Vagina (tissue), 2 donors: ENCODE measurements around the gene SF3B4. TPM values are rescaled to one million over a fixed set of nuclear protein-coding genes. Genes with fewer than 3 reads are reported as not detected.

ENCODE experiments used
- DNase-seq, 2 donors: peaks; one replicate each; pipeline ENCODE4 v3.0.0-alpha.2; 2017; ENCODE audit errors: extremely low spot score in 2 of 2
- H3K27ac ChIP-seq: fragments of 200-600 bp; sonication (generic); one replicate; pipeline ENCODE4 v1.5.1; 2019
- H3K27me3 ChIP-seq: fragments of 200-600 bp; sonication (generic); one replicate; pipeline ENCODE4 v1.5.1; 2019
- H3K36me3 ChIP-seq, 2 donors: fragments of 200-600 bp; sonication (generic); one replicate each; pipeline ENCODE4 v1.5.1; 2017 to 2019
- H3K4me1 ChIP-seq: fragments of 200-600 bp; sonication (generic); one replicate; pipeline ENCODE4 v1.5.1; 2019
- H3K4me3 ChIP-seq, 2 donors: fragments of 200-600 bp; sonication (generic); 1 replicate in 1 of 2; 2 replicates in 1 of 2; pipeline ENCODE4 v1.5.1; 2016 to 2019
- H3K9me3 ChIP-seq: fragments of 200-600 bp; sonication (generic); one replicate; pipeline ENCODE4 v1.5.1; 2019
- CTCF ChIP-seq, 3 experiments: fragments of 450-650 bp in 2 of 3; fragments of 200-600 bp in 1 of 3; sonication (generic) in 1 of 3; IDR thresholded peaks; one replicate each; pipeline ENCODE4 v1.5.1; 2017 to 2019; ENCODE audit warnings: antibody characterized with exemption in 3 of 3, mild to moderate bottlenecking in 2 of 3, moderate library complexity in 2 of 3
- POLR2A ChIP-seq, 2 donors: fragments of 450-650 bp; IDR thresholded peaks; one replicate each; pipeline ENCODE4 v1.6.1; 2017; ENCODE audit warnings: antibody characterized with exemption in 2 of 2, mild to moderate bottlenecking in 2 of 2, moderate library complexity in 2 of 2
- POLR2AphosphoS5 ChIP-seq, 2 donors: sonication (generic); formaldehyde crosslinking; IDR thresholded peaks; one replicate each; pipeline ENCODE4 v1.9.0; 2017; ENCODE audit warnings: antibody characterized with exemption in 2 of 2, mild to moderate bottlenecking in 2 of 2, low read depth in 1 of 2; ENCODE audit not compliant: insufficient read depth in 1 of 2
- intact Hi-C: fragments of 100-400 bp; cut with DNase I; formaldehyde crosslinking; loops from one replicate; pipeline ENCODE4 v1.15.1; 2023
- total RNA-seq: library from RNA; depleted of rRNA; stranded (reverse); fragments of >200 nt; gene quantifications from one replicate; pipeline ENCODE4 v1.2.3, GENCODE V29; 2016

The SF3B4 gene
- total RNA-seq, 1 donor from 2014 or later, result 21.6 TPM

- Histone ChIP-seq H3K27me3 (no peaks in the 10 kb centered on the region), H3K4me3 (no peak overlapping the region), H3K36me3 (peaks cover 0 to 8% of the 10 kb centered on the region in 2 donors), H3K9me3 (no peaks in the 10 kb centered on the region), H3K27ac (no peak overlapping the region), H3K4me1 (peaks cover 41% of the 10 kb centered on the region)
- intact Hi-C loops, result no loop called here
- TF ChIP-seq POLR2A (IDR thresholded peaks at IDR 0.05) (no peak), POLR2AphosphoS5 (IDR thresholded peaks at IDR 0.05; ENCODE audit: insufficient read depth in 1 of 2, low read depth in 1 of 2) (no peak), CTCF (IDR thresholded peaks at IDR 0.05) (no peak)
- no peak for DNase-seq
Measured at GRCh38 chr1:149933208-149933607, 5.6 kb upstream of the SF3B4 start.

GRCh38 chr1:149932474-149932873, 4.9 kb upstream of the SF3B4 start:
- H3K4me1 ChIP-seq, result peaks cover 34% of the 10 kb centered on the region
- intact Hi-C loops, result no loop called here
- peaks cover 0 to 8% of the 10 kb centered on the region in 2 donors for H3K36me3 ChIP-seq
- TF ChIP-seq POLR2AphosphoS5 (IDR thresholded peaks at IDR 0.05; ENCODE audit: insufficient read depth in 1 of 2, low read depth in 1 of 2) (no peak), POLR2A (IDR thresholded peaks at IDR 0.05) (no peak), CTCF (IDR thresholded peaks at IDR 0.05) (no peak)
- H3K27me3 ChIP-seq, result no peaks in the 10 kb centered on the region
- no peak overlapping the region for H3K27ac ChIP-seq
- no peaks in the 10 kb centered on the region for H3K9me3 ChIP-seq
- no peak overlapping the region for H3K4me3 ChIP-seq
- DNase-seq, result no peak

- intact Hi-C loops, result no loop called here
- peaks cover 0 to 14% of the 10 kb centered on the region in 2 donors for H3K36me3 ChIP-seq
- H3K9me3 ChIP-seq, result no peaks in the 10 kb centered on the region
- no peaks in the 10 kb centered on the region for H3K27me3 ChIP-seq
- H3K27ac ChIP-seq, result no peak overlapping the region
- H3K4me1 ChIP-seq, result peaks cover 38% of the 10 kb centered on the region
- TF ChIP-seq POLR2A (IDR thresholded peaks at IDR 0.05) (no peak), POLR2AphosphoS5 (IDR thresholded peaks at IDR 0.05; ENCODE audit: insufficient read depth in 1 of 2, low read depth in 1 of 2) (no peak), CTCF (IDR thresholded peaks at IDR 0.05) (no peak)
- DNase-seq, result peak in 1 of 2 donors; percentile 16
- no peak overlapping the region for H3K4me3 ChIP-seq
Measured at GRCh38 chr1:149931212-149931790, 3.7 kb upstream of the SF3B4 start.

GRCh38 chr1:149929856-149930255, 2.3 kb upstream of the SF3B4 start:
- H3K4me1 ChIP-seq, result peaks cover 38% of the 10 kb centered on the region
- no peak for DNase-seq
- no peak overlapping the region for H3K4me3 ChIP-seq
- H3K36me3 ChIP-seq, result peaks cover 0 to 29% of the 10 kb centered on the region in 2 donors
- H3K27ac ChIP-seq, result no peak overlapping the region
- no peaks in the 10 kb centered on the region for H3K27me3 ChIP-seq
- TF ChIP-seq CTCF (IDR thresholded peaks at IDR 0.05), result no peak
- TF ChIP-seq POLR2A (IDR thresholded peaks at IDR 0.05), result no peak
- TF ChIP-seq POLR2AphosphoS5 (IDR thresholded peaks at IDR 0.05; ENCODE audit: insufficient read depth in 1 of 2, low read depth in 1 of 2), result no peak
- H3K9me3 ChIP-seq, result no peaks in the 10 kb centered on the region
- intact Hi-C loops, result no loop called here

- peaks cover 3 to 43% of the 10 kb centered on the region in 2 donors for H3K36me3 ChIP-seq
- intact Hi-C loops, result no loop called here
Measured at GRCh38 chr1:149928401-149928724, 760 bp upstream of the SF3B4 start.

More at GRCh38 chr1:149928401-149928724, 760 bp upstream of the SF3B4 start:
- H3K27ac ChIP-seq, result peak overlapping the region; percentile 98
- TF ChIP-seq POLR2A (IDR thresholded peaks at IDR 0.05) (no peak), POLR2AphosphoS5 (IDR thresholded peaks at IDR 0.05; ENCODE audit: insufficient read depth in 1 of 2, low read depth in 1 of 2) (no peak), CTCF (IDR thresholded peaks at IDR 0.05) (no peak)
- no peaks in the 10 kb centered on the region for H3K27me3 ChIP-seq
- H3K4me1 ChIP-seq, result peaks cover 35% of the 10 kb centered on the region
- DNase-seq, result no peak
- no peaks in the 10 kb centered on the region for H3K9me3 ChIP-seq
- H3K4me3 ChIP-seq, result peak overlapping the region; percentile 81 to 91
